Stomach (tissue), 9 donors: ENCODE results near the gene RET. TPM values are rescaled to one million over a fixed set of nuclear protein-coding genes. Genes with fewer than 3 reads are reported as not detected.

Experiments
- DNase-seq, 2 donors: peaks; one replicate each; pipeline versions ENCODE4 v3.0.0 to v3.0.0-alpha.2; 2013 to 2019
- H3K27ac ChIP-seq, 5 donors: fragments of 200-600 bp in 4 of 5; sonication (generic) in 4 of 5; one replicate each; pipeline ENCODE4 v1.5.1; 2013 to 2019; ENCODE audit warnings: mild to moderate bottlenecking in 1 of 5, moderate library complexity in 1 of 5
- H3K27me3 ChIP-seq, 3 donors: fragments of 200-600 bp; sonication (generic); one replicate each; pipeline ENCODE4 v1.5.1; 2017 to 2019; ENCODE audit warnings: mixed run types in 1 of 3
- H3K36me3 ChIP-seq, 4 donors: fragments of 200-600 bp; sonication (generic); 1 replicate in 3 of 4; 2 replicates in 1 of 4; pipeline ENCODE4 v1.5.1; 2016 to 2019
- H3K4me1 ChIP-seq, 4 donors: fragments of 200-600 bp; sonication (generic); one replicate each; pipeline ENCODE4 v1.5.1; 2016 to 2019
- H3K4me3 ChIP-seq, 4 donors: fragments of 200-600 bp; sonication (generic) in 3 of 4; one replicate each; pipeline ENCODE4 v1.5.1; 2016 to 2019; ENCODE audit warnings: mild to moderate bottlenecking in 1 of 4
- H3K9me3 ChIP-seq, 4 donors: fragments of 200-600 bp; sonication (generic); one replicate each; pipeline ENCODE4 v1.5.1; 2016 to 2019
- EP300 ChIP-seq: sonication (generic); formaldehyde crosslinking; IDR thresholded peaks from one replicate; pipeline ENCODE4 v1.6.1; 2017; ENCODE audit warnings: antibody characterized with exemption
- POLR2A ChIP-seq, 4 donors: fragments of 450-650 bp; IDR thresholded peaks; one replicate each; pipeline ENCODE4 v1.6.1; 2016; ENCODE audit warnings: antibody characterized with exemption in 4 of 4, control low read depth in 2 of 4, mild to moderate bottlenecking in 1 of 4, moderate library complexity in 1 of 4
- POLR2AphosphoS5 ChIP-seq, 3 donors: sonication (generic); formaldehyde crosslinking; IDR thresholded peaks; one replicate each; pipeline ENCODE4 v1.6.1; 2016; ENCODE audit warnings: antibody characterized with exemption in 3 of 3
- WGBS, 5 donors: extraction: QIAGEN DNeasy Blood & Tissue Kit in 3 of 5; methylation state at CpG; one replicate each; pipeline versions ENCODE4 v1.1.5 to v1.1.7; 2013 to 2018; 5-methylcytosine and 5-hydroxymethylcytosine counted together
- intact Hi-C: fragments of 100-400 bp; cut with DNase I; formaldehyde crosslinking; loops from one replicate; pipeline ENCODE4 v1.15.1; 2023; ENCODE audit warnings: low total_unique reads
- polyA plus RNA-seq, 3 donors: library from polyadenylated mRNA; stranded (reverse); fragments of 200-250 nt; gene quantifications; one replicate each; pipeline ENCODE4 v1.2.3, GENCODE V29; 2013
- total RNA-seq, 5 donors: library from RNA; depleted of rRNA; stranded (reverse); fragments of >200 nt; gene quantifications; one replicate each; pipeline versions ENCODE4 v1.1.0 to v1.2.3, GENCODE V29; 2014 to 2016
- TF ChIP-seq, protein P1 (sequence below), 7 experiments: fragments of 450-650 bp in 4 of 7; fragments of 200-600 bp in 3 of 7; sonication (generic) in 3 of 7; IDR thresholded peaks; one replicate each; pipeline ENCODE4 v1.5.1; 2016 to 2019; ENCODE audit warnings: antibody characterized with exemption in 7 of 7, control low read depth in 2 of 7, mild to moderate bottlenecking in 1 of 7
- donor health status: healthy with polysubstance abuse.
- donor health status: Bipolar disorder and iron deficiency.
- donor health status: healthy.

Gene RET
- total and polyA plus RNA-seq, 8 donors, result 0.31 to 9.8 (median 2.5) TPM; not detected in 2

DNA sequence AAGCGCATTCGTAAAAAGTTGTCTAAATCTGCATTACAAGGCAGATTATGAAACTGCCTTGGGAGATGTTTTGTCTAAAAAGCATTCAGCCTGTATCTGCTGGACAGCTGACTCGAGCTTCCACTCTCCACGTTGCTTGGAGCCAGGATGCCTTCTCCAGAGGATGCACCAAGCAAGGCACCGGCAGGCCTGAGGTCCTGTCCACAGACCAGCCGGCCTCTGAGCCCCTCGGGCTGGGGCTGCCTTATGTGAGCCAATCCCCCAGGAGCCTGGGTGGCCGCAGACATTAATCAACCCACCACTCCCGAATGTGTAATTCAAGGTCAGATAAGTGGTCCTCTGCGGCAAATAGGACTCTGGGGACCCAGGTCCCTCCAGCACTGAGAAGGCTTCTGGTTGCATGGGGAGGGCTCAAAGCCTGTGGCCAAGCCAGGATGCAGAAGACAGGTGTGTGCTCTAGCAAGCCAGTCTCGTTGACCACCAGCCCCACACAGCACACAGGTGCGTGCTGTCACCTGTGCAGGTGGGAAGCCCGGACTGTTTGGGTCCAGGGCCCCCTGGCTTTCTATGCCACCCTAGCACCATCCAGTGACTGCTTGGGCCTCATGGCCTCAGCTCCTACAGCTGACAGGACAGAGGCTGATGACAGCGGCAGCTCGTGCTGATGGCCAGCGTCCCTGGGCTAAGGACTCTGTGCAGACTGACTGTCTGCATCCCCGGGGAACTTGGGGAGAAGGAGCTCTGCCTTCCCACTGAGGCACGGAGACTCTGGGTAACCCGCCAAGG is 4.8 kb upstream of the RET start:
- H3K27ac ChIP-seq, result no peak overlapping the region
- WGBS, 5 donors, result 71 to 84% (median 74%) methylated on average over 13 to 19 of the region's 19 CpGs
- H3K27me3 ChIP-seq, result peaks cover 5 to 58% (median 25%) of the 10 kb centered on the region in 3 donors
- H3K36me3 ChIP-seq, result no peaks in the 10 kb centered on the region
- DNase-seq, result no peak
- TF ChIP-seq POLR2A (IDR thresholded peaks at IDR 0.05) (no peak), EP300 (no peak), POLR2AphosphoS5 (IDR thresholded peaks at IDR 0.05) (no peak)
- TF ChIP-seq, protein P1, sequence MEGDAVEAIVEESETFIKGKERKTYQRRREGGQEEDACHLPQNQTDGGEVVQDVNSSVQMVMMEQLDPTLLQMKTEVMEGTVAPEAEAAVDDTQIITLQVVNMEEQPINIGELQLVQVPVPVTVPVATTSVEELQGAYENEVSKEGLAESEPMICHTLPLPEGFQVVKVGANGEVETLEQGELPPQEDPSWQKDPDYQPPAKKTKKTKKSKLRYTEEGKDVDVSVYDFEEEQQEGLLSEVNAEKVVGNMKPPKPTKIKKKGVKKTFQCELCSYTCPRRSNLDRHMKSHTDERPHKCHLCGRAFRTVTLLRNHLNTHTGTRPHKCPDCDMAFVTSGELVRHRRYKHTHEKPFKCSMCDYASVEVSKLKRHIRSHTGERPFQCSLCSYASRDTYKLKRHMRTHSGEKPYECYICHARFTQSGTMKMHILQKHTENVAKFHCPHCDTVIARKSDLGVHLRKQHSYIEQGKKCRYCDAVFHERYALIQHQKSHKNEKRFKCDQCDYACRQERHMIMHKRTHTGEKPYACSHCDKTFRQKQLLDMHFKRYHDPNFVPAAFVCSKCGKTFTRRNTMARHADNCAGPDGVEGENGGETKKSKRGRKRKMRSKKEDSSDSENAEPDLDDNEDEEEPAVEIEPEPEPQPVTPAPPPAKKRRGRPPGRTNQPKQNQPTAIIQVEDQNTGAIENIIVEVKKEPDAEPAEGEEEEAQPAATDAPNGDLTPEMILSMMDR (IDR thresholded peaks at IDR 0.05), result no peak
- no peak overlapping the region for H3K4me3 ChIP-seq
- peaks cover 0 to 28% (median 13%) of the 10 kb centered on the region in 4 donors for H3K4me1 ChIP-seq
- no peaks in the 10 kb centered on the region for H3K9me3 ChIP-seq
- intact Hi-C loops, result no loop called here

DNA sequence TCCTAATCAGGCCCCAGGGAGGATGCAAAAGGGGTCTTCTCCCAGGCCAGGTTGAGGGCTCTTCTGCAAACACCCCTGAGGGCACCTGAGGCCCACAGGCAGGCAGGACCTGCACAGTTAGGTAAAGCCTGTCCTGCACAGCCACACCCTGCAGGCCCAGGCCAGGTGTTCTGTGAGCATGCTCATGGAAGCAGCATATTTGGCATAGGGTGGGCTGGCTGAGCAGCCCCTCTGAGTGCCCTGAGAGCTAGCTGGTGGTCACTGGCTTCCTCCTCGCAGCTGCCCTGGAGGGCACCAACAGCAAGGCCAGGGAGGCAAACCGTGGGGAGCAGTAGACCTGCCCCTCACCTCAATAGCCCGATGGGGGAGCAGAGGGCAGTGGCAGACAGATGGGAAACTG is 3.7 kb upstream of the RET start:
- no peak for TF ChIP-seq EP300
- TF ChIP-seq, protein P1 (IDR thresholded peaks at IDR 0.05), result no peak
- TF ChIP-seq POLR2AphosphoS5 (IDR thresholded peaks at IDR 0.05), result no peak
- TF ChIP-seq POLR2A (IDR thresholded peaks at IDR 0.05), result no peak
- 74 to 94% (median 85%) methylated on average over 3 of the region's 3 CpGs for WGBS, 5 donors
- no peak overlapping the region for H3K4me3 ChIP-seq
- H3K4me1 ChIP-seq, result peaks cover 4 to 35% (median 22%) of the 10 kb centered on the region in 4 donors
- H3K27ac ChIP-seq, result no peak overlapping the region
- no peak for DNase-seq
- intact Hi-C loops, result no loop called here
- H3K27me3 ChIP-seq, result peaks cover 5 to 70% (median 33%) of the 10 kb centered on the region in 3 donors
- H3K9me3 ChIP-seq, result no peaks in the 10 kb centered on the region
- H3K36me3 ChIP-seq, result no peaks in the 10 kb centered on the region

DNA sequence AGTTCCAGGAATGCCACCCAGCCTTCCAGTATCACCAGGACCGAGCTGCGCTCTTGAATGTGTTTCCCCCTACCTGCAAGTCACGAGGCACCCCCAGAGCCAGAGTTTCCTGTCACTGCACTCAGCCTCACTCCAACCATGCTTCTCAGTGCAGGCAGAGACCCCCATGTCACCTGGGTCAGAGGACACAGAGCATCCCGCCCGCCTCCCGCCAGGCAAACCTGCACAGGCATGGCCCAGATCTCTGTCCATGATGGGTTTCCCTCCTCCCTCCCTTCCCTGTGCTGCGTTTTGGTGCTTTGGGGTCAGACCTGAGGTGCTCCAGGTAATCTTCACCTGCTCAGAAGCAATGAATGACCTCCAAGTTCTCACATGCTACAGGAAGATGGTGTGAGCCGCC is 3.1 kb upstream of the RET start:
- H3K9me3 ChIP-seq, result no peaks in the 10 kb centered on the region
- DNase-seq, result no peak
- H3K4me3 ChIP-seq, result no peak overlapping the region
- H3K27me3 ChIP-seq, result peaks cover 5 to 75% (median 38%) of the 10 kb centered on the region in 3 donors
- peaks cover 4 to 32% (median 26%) of the 10 kb centered on the region in 4 donors for H3K4me1 ChIP-seq
- 80 to 87% (median 84%) methylated on average over 7 to 8 of the region's 8 CpGs for WGBS, 5 donors
- no peaks in the 10 kb centered on the region for H3K36me3 ChIP-seq
- intact Hi-C loops, result no loop called here
- no peak overlapping the region for H3K27ac ChIP-seq
- TF ChIP-seq POLR2A (IDR thresholded peaks at IDR 0.05) (no peak), EP300 (no peak), POLR2AphosphoS5 (IDR thresholded peaks at IDR 0.05) (no peak)
- TF ChIP-seq, protein P1 (IDR thresholded peaks at IDR 0.05), result no peak

DNA sequence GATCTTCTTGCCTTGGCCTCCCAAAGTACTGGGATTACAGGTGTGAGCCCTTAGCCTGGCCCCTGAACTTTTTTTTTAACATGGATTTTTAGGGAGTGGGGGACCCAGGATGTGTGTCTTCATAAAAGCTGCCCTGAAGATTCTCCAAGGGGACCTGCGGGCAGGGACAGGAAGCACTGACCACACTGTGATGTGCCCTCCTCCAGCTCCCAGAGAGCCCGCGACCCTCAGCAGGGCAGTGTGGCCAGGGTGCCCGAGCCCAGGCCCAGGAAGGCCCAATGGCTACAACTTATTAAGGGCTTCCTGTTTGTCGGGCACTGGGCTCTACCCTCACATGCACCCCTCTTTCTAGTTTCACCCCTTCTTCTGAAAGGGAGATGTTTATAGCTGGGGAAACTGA is 2.5 kb upstream of the RET start:
- Histone ChIP-seq H3K9me3 (no peaks in the 10 kb centered on the region), H3K4me3 (no peak overlapping the region), H3K27me3 (peaks cover 5 to 75% (median 40%) of the 10 kb centered on the region in 3 donors), H3K27ac (no peak overlapping the region), H3K36me3 (no peaks in the 10 kb centered on the region), H3K4me1 (peaks cover 4 to 36% (median 24%) of the 10 kb centered on the region in 4 donors)
- TF ChIP-seq POLR2A (IDR thresholded peaks at IDR 0.05) (no peak), EP300 (no peak), POLR2AphosphoS5 (IDR thresholded peaks at IDR 0.05) (no peak)
- TF ChIP-seq, protein P1 (IDR thresholded peaks at IDR 0.05), result no peak
- intact Hi-C loops, result no loop called here
- WGBS, 5 donors, result 81 to 92% (median 86%) methylated on average over 5 of the region's 5 CpGs
- DNase-seq, result no peak
